Ovary (tissue), 3 donors: ENCODE data around the gene IKZF1.

Experiments
- CTCF ChIP-seq, 3 donors: fragments of 450-650 bp in 2 of 3; fragments of 200-600 bp in 1 of 3; IDR thresholded peaks; one replicate each; pipeline versions ENCODE4 v1.5.1 to v1.8.0; 2016 to 2022; ENCODE audit warnings: antibody characterized with exemption in 3 of 3, mild to moderate bottlenecking in 1 of 3
- EP300 ChIP-seq: sonication (generic); formaldehyde crosslinking; IDR thresholded peaks from one replicate; pipeline ENCODE4 v1.6.1; 2017; ENCODE audit warnings: antibody characterized with exemption
- POLR2A ChIP-seq: fragments of 450-650 bp; IDR thresholded peaks from one replicate; pipeline ENCODE4 v1.6.1; 2017; ENCODE audit warnings: antibody characterized with exemption, mild to moderate bottlenecking, moderate library complexity
- donor health status: DM: no; HTN: no; CAD: no.

- TF ChIP-seq CTCF (IDR thresholded peaks at IDR 0.05) (no peak), POLR2A (no peak), EP300 (no peak)
Observed at GRCh38 chr7:50283731-50284130, 20.8 kb upstream of the IKZF1 start.
